H1 (cell line): ENCODE results near the gene MBP.

ENCODE experiments used
- CTBP2 ChIP-seq: IDR thresholded peaks from 2 replicates; pipeline ENCODE4 v1.7.0; 2011; ENCODE audit warnings: borderline replicate concordance, mild to moderate bottlenecking, moderate library complexity, mixed read lengths, low read length; ENCODE audit not compliant: insufficient read depth, insufficient read length
- SAP30 ChIP-seq: fragments of 300-600 bp; sonication (generic); IDR thresholded peaks from 2 replicates; pipeline ENCODE4 v1.7.1; 2012; ENCODE audit warnings: low read length, moderate library complexity, mild to moderate bottlenecking, inconsistent platforms; ENCODE audit not compliant: insufficient read depth, insufficient replicate concordance
- TAF1 ChIP-seq: IDR thresholded peaks from 2 replicates; pipeline ENCODE4 v1.6.1; 2011; ENCODE audit warnings: mild to moderate bottlenecking, low read depth, low read length
- TF ChIP-seq, protein P1 (sequence below), 3 experiments: IDR thresholded peaks; 1 replicate in 2 of 3; 2 replicates in 1 of 3; pipeline versions ENCODE4 v1.5.1 to v1.6.1; 2011; ENCODE audit warnings: low read length in 3 of 3, mild to moderate bottlenecking in 3 of 3, inconsistent platforms in 2 of 3, low read depth in 1 of 3, moderate library complexity in 1 of 3; ENCODE audit not compliant: insufficient read depth in 1 of 3; ENCODE audit errors: control extremely low read depth in 1 of 3

DNA sequence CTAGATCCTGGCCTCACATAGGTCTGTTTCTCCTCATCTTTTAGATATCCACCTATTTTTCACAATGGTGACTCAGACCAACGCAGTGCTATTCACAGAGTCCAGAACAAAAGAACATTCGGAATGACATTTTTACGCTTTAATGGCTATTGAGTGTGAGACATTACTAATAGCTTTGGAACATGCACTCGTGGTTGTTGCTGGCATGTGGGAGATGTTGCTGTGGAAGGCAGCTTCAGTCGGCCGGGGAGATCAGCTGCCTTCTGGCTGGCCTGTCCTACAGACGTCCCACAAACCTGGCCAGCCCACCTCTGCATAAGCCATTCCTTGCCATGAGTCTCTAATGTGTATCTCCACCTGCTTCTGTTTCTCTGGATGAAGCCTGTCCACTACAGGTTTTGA, 3.4 kb downstream of the MBP start:
- TF ChIP-seq, protein P1, sequence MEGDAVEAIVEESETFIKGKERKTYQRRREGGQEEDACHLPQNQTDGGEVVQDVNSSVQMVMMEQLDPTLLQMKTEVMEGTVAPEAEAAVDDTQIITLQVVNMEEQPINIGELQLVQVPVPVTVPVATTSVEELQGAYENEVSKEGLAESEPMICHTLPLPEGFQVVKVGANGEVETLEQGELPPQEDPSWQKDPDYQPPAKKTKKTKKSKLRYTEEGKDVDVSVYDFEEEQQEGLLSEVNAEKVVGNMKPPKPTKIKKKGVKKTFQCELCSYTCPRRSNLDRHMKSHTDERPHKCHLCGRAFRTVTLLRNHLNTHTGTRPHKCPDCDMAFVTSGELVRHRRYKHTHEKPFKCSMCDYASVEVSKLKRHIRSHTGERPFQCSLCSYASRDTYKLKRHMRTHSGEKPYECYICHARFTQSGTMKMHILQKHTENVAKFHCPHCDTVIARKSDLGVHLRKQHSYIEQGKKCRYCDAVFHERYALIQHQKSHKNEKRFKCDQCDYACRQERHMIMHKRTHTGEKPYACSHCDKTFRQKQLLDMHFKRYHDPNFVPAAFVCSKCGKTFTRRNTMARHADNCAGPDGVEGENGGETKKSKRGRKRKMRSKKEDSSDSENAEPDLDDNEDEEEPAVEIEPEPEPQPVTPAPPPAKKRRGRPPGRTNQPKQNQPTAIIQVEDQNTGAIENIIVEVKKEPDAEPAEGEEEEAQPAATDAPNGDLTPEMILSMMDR (IDR thresholded peaks at IDR 0.05; ENCODE audit: control extremely low read depth in 1 of 3, insufficient read depth in 1 of 3, low read depth in 1 of 3, low read length in 3 of 3) = no peak
- TF ChIP-seq SAP30 (no peak), CTBP2 (no peak), TAF1 (no peak)
